Heart right ventricle (tissue), 16 donors: ENCODE results near the gene KRT84. TPM values are rescaled to one million over a fixed set of nuclear protein-coding genes. Genes with fewer than 3 reads are reported as not detected.

ENCODE experiments used
- ATAC-seq, 8 donors: fragments of 200-7000 bp; cut with Tn5 transposase; one replicate each; pipeline ENCODE4 v1.9.1; 2020; ENCODE audit warnings: mild to moderate bottlenecking in 8 of 8, moderate library complexity in 8 of 8, moderate number of reproducible peaks in 1 of 8
- DNase-seq, 2 donors: peaks; one replicate each; pipeline ENCODE4 v3.0.0-alpha.2; 2020
- H3K27ac ChIP-seq, 10 donors: fragments of 200-600 bp; sonication (generic) in 2 of 10; one replicate each; pipeline versions ENCODE4 v1.5.0 to v1.8.0; 2020 to 2022; ENCODE audit warnings: mild to moderate bottlenecking in 3 of 10
- H3K27me3 ChIP-seq, 7 donors: fragments of 200-600 bp; one replicate each; pipeline ENCODE4 v1.8.0; 2021 to 2022; ENCODE audit warnings: mild to moderate bottlenecking in 2 of 7
- H3K36me3 ChIP-seq, 9 donors: fragments of 200-600 bp; sonication (generic) in 1 of 9; one replicate each; pipeline versions ENCODE4 v1.5.0 to v1.8.0; 2020 to 2022; ENCODE audit warnings: mild to moderate bottlenecking in 2 of 9
- H3K4me1 ChIP-seq, 9 donors: fragments of 200-600 bp; sonication (generic) in 1 of 9; one replicate each; pipeline versions ENCODE4 v1.5.0 to v1.8.0; 2020 to 2022; ENCODE audit warnings: mild to moderate bottlenecking in 4 of 9
- H3K4me3 ChIP-seq, 10 donors: fragments of 200-600 bp; sonication (generic) in 2 of 10; one replicate each; pipeline versions ENCODE4 v1.5.0 to v1.8.0; 2020 to 2022; ENCODE audit warnings: mild to moderate bottlenecking in 7 of 10, moderate library complexity in 2 of 10
- H3K9me3 ChIP-seq, 11 donors: fragments of 200-600 bp in 10 of 11; sonication (generic) in 2 of 11; one replicate each; pipeline versions ENCODE4 v1.5.0 to v1.8.0; 2013 to 2022; ENCODE audit warnings: mild to moderate bottlenecking in 2 of 11, control low read depth in 1 of 11, moderate library complexity in 1 of 11
- WGBS, 2 donors: extraction: QIAGEN DNeasy Blood & Tissue Kit; methylation state at CpG; one replicate each; pipeline ENCODE4 v1.1.7; 2013; ENCODE audit warnings: inconsistent platforms in 1 of 2; 5-methylcytosine and 5-hydroxymethylcytosine counted together
- intact Hi-C, 10 donors: fragments of 100-400 bp; cut with DNase I; formaldehyde crosslinking; loops; one replicate each; pipeline versions ENCODE4 v1.11.1 to v1.14.2; 2022
- polyA plus RNA-seq, 2 donors: library from polyadenylated mRNA; stranded (reverse); fragments of 200-250 nt; gene quantifications; one replicate each; pipeline ENCODE4 v1.2.3, GENCODE V29; 2013
- total RNA-seq, 10 donors: library from RNA; stranded (reverse); fragmentation: NEBNext Ultra II Directional in 3 of 10; extraction: Animal tissue kit (Norgen Biotek cat#: 25700) in 3 of 10; gene quantifications; one replicate each; pipeline versions ENCODE4 v1.2.1 to v1.2.4, GENCODE V29; 2021 to 2023
- TF ChIP-seq, protein P1 (sequence below), 9 donors: fragments of 200-600 bp; sonication (generic) in 2 of 9; IDR thresholded peaks; one replicate each; pipeline versions ENCODE4 v1.5.0 to v1.8.0; 2021 to 2022; ENCODE audit warnings: antibody characterized with exemption in 9 of 9, mild to moderate bottlenecking in 5 of 9, moderate library complexity in 1 of 9
- donor health status: Arrhythmogenic right ventricular cardiomyopathy.
- donor health status: ischemic (EF 13 %, LVEDD 7.1; RV severe dilation, severe dysfunction).
- donor health status: healthy with polysubstance abuse.
- donor health status: DM: no; HTN: yes; CAD: no.
- donor health status: DM: no; HTN: no; CAD: no.
- donor health status: ischemic (EF 25% LVEDD 6.9; RV normal size, moderate dysfunction).
- donor health status: ischemic (EF 25% LVEDD 5.7; RV mildly dilated, moderate dysfunction).
- donor health status: healthy.
- donor health status: DM: yes; HTN: yes; CAD: no.
- donor health status: Ischemic cardiomyopathy.
- donor health status: ischemic (EF 35%, LVEDD 5.7; RV mildly dilated, moderate dysfunction).
- donor health status: nonischemic (EF 11% LVEDD 7.7; RV severe dilation, severe dysfunction).
- donor health status: DM: yes; HTN: yes; CAD: no.
- donor health status: PGD.
- donor health status: ischemic (EF 29% LVEDD 5.4; RV normal size, mild dysfunction).
- donor health status: nonischemic (EF 23%, LVEDD 6.1; RV moderate dilation, normal function).

KRT84 gene
- total and polyA plus RNA-seq, 12 donors = not detected

DNA sequence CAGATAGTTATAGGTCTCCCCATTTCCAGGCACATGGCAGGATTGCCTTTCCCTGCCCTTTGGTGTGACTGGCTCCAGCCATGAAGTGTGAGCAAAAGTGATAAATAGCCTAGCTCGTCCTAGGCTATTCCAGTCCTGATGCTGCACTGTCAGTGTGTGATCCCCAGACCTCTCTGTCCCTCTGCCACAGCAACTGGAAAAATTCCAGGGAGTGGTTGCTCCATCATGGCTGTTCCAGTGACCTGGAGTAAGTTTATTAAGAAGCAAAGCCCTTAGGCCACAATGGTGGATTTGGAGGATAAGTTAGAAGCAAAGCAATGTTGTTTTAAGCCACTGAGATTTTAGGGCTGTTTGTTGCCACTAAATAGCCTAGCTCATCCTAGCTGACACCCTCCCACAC is 54.4 kb downstream of the KRT84 start:
- no peak overlapping the region for H3K4me3 ChIP-seq
- no peaks in the 10 kb centered on the region for H3K36me3 ChIP-seq
- TF ChIP-seq, protein P1, sequence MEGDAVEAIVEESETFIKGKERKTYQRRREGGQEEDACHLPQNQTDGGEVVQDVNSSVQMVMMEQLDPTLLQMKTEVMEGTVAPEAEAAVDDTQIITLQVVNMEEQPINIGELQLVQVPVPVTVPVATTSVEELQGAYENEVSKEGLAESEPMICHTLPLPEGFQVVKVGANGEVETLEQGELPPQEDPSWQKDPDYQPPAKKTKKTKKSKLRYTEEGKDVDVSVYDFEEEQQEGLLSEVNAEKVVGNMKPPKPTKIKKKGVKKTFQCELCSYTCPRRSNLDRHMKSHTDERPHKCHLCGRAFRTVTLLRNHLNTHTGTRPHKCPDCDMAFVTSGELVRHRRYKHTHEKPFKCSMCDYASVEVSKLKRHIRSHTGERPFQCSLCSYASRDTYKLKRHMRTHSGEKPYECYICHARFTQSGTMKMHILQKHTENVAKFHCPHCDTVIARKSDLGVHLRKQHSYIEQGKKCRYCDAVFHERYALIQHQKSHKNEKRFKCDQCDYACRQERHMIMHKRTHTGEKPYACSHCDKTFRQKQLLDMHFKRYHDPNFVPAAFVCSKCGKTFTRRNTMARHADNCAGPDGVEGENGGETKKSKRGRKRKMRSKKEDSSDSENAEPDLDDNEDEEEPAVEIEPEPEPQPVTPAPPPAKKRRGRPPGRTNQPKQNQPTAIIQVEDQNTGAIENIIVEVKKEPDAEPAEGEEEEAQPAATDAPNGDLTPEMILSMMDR (IDR thresholded peaks at IDR 0.05) = no peak
- WGBS, 2 donors = 26 to 38% methylated on average over 1 of the region's 1 CpG
- ATAC-seq (no peak), DNase-seq (no peak)
- peaks cover 0 to 44% (median 20%) of the 10 kb centered on the region in 7 donors for H3K27me3 ChIP-seq
- intact Hi-C loops = no loop called here
- H3K9me3 ChIP-seq = peaks cover 0 to 9% (median 5%) of the 10 kb centered on the region in 11 donors
- no peaks in the 10 kb centered on the region for H3K4me1 ChIP-seq
- no peak overlapping the region for H3K27ac ChIP-seq

DNA sequence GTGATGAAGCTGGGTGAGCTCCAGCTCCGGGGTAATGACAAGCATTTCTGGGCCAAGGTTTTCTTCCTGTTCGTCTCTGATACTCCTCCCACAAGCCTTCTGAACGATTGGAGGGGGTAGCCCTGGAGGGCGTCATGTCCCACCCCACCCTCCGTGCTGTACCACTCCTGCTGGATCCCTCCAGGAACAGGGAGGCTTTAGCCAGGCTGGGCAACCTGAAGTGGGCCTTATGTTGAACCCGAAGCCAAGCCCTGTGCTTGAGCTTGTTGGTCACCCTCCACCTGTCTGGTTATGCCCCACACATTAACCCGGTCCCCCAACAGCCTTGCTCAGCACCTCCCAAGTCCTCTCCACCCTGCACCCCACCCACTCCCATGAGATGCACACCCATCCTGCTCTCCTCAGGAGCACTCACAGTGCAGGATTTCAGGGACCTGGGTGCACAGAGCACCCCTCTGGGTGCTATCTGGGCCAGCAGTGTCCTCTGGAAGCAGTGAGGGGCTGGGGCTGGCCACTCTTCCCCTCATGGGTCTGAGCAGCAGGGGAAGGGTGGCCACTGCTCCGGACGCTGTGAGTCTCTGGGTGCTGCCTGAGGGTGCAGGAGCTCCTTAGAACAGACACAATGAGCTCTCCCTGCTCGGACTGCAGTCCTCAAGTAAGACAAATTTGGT is 57.5 kb downstream of the KRT84 start:
- intact Hi-C loops = loop anchor here in 8 of 10 donors (2.0 to 10.0 kb wide), 4 partner anchors 106 to 173 kb away; no protein-coding TSS in a partner anchor
- Histone ChIP-seq H3K36me3 (no peaks in the 10 kb centered on the region), H3K4me3 (no peak overlapping the region), H3K4me1 (no peaks in the 10 kb centered on the region), H3K9me3 (no peaks in the 10 kb centered on the region), H3K27ac (no peak overlapping the region), H3K27me3 (peaks cover 0 to 30% (median 13%) of the 10 kb centered on the region in 7 donors)
- TF ChIP-seq, protein P1 (IDR thresholded peaks at IDR 0.05) = peak in 2 of 9 donors; percentile 3 to 4
- peak in 3 of 8 donors; percentile 18 to 26 (median 18) for ATAC-seq
- WGBS, 2 donors = 68 to 71% methylated on average over 10 of the region's 10 CpGs
- no peak for DNase-seq

Other genes starting within 250 kb of the KRT84 start
- under 1 TPM in 9 of 10 donors, not detected in 1; 0.07 to 0.79 (median 0.16) TPM for gene KRT80, start 193.6 kb downstream of the KRT84 start, total RNA-seq
- under 1 TPM; 0.07 to 0.32 TPM for gene KRT80, start 193.6 kb downstream of the KRT84 start, polyA plus RNA-seq
- gene KRT7, start 152.4 kb downstream of the KRT84 start, total RNA-seq = 10 to 100 TPM in 1 of 10 donors, 1 to 10 TPM in 4, under 1 TPM in 2, not detected in 3; 0.59 to 10.8 (median 2.3) TPM
- 1 to 10 TPM in 1 of 2 donors, under 1 TPM in 1; 0.88 to 1.4 TPM for gene KRT7, start 152.4 kb downstream of the KRT84 start, polyA plus RNA-seq
- under 1 TPM in 1 of 10 donors, not detected in 9; 0.19 TPM for gene KRT86, start 111.0 kb downstream of the KRT84 start, total RNA-seq
- gene KRT86, start 111.0 kb downstream of the KRT84 start, polyA plus RNA-seq = under 1 TPM in 1 of 2 donors, not detected in 1; 0.01 TPM
- gene KRT81, start 94.1 kb downstream of the KRT84 start, total RNA-seq = not detected
- gene KRT81, start 94.1 kb downstream of the KRT84 start, polyA plus RNA-seq = not detected
- not detected for gene KRT83, start 64.3 kb downstream of the KRT84 start, total RNA-seq
- not detected for gene KRT83, start 64.3 kb downstream of the KRT84 start, polyA plus RNA-seq
- not detected for gene KRT85, start 18.2 kb downstream of the KRT84 start, total RNA-seq
- gene KRT85, start 18.2 kb downstream of the KRT84 start, polyA plus RNA-seq = not detected
- gene KRT82, start 20.7 kb upstream of the KRT84 start, total RNA-seq = not detected
- gene KRT82, start 20.7 kb upstream of the KRT84 start, polyA plus RNA-seq = not detected
- gene KRT75, start 48.7 kb upstream of the KRT84 start, total RNA-seq = not detected
- not detected for gene KRT75, start 48.7 kb upstream of the KRT84 start, polyA plus RNA-seq
- gene KRT6B, start 66.5 kb upstream of the KRT84 start, total RNA-seq = not detected
- gene KRT6B, start 66.5 kb upstream of the KRT84 start, polyA plus RNA-seq = under 1 TPM in 1 of 2 donors, not detected in 1; 0.06 TPM
- not detected for gene KRT6C, start 88.2 kb upstream of the KRT84 start, total RNA-seq
- gene KRT6C, start 88.2 kb upstream of the KRT84 start, polyA plus RNA-seq = under 1 TPM in 1 of 2 donors, not detected in 1; 0.06 TPM
- gene KRT6A, start 107.6 kb upstream of the KRT84 start, total RNA-seq = under 1 TPM in 1 of 10 donors, not detected in 9; 0.21 TPM
- gene KRT6A, start 107.6 kb upstream of the KRT84 start, polyA plus RNA-seq = 1 to 10 TPM in 1 of 2 donors, not detected in 1; 1.1 TPM
- 1 to 10 TPM in 1 of 10 donors, under 1 TPM in 2, not detected in 7; 0.25 to 1.5 (median 0.45) TPM for gene KRT5, start 134.7 kb upstream of the KRT84 start, total RNA-seq
- gene KRT5, start 134.7 kb upstream of the KRT84 start, polyA plus RNA-seq = under 1 TPM in 1 of 2 donors, not detected in 1; 0.90 TPM
- not detected for gene KRT71, start 167.5 kb upstream of the KRT84 start, total RNA-seq
- gene KRT71, start 167.5 kb upstream of the KRT84 start, polyA plus RNA-seq = not detected
- under 1 TPM in 1 of 10 donors, not detected in 9; 0.62 TPM for gene KRT74, start 188.2 kb upstream of the KRT84 start, total RNA-seq
- not detected for gene KRT74, start 188.2 kb upstream of the KRT84 start, polyA plus RNA-seq
- gene KRT72, start 215.8 kb upstream of the KRT84 start, total RNA-seq = under 1 TPM in 1 of 10 donors, not detected in 9; 0.15 TPM
- not detected for gene KRT72, start 215.8 kb upstream of the KRT84 start, polyA plus RNA-seq
- not detected for gene KRT73, start 232.9 kb upstream of the KRT84 start, total RNA-seq
- not detected for gene KRT73, start 232.9 kb upstream of the KRT84 start, polyA plus RNA-seq